Hepatocyte (in vitro differentiated cells): ENCODE results near the gene PPIF. TPM values are rescaled to one million over a fixed set of nuclear protein-coding genes. Genes with fewer than 3 reads are reported as not detected.

Experiments
- DNase-seq: peaks from one replicate; pipeline ENCODE4 v3.0.0-alpha.2; 2016; ENCODE audit warnings: low spot score
- H2AFZ ChIP-seq: fragments of 200-600 bp; sonication (generic); 2 replicates; pipeline ENCODE4 v1.6.0; 2016; ENCODE audit warnings: antibody characterized with exemption, mild to moderate bottlenecking
- H3K27ac ChIP-seq: fragments of 200-600 bp; sonication (generic); 2 replicates; pipeline ENCODE4 v1.5.1; 2016; ENCODE audit warnings: mild to moderate bottlenecking
- H3K27me3 ChIP-seq: fragments of 200-600 bp; sonication (generic); 2 replicates; pipeline ENCODE4 v1.6.1; 2016
- H3K36me3 ChIP-seq: fragments of 200-600 bp; sonication (generic); replicated peaks from 2 replicates; pipeline ENCODE4 v1.5.1; 2016; ENCODE audit warnings: low read depth; ENCODE audit not compliant: insufficient read depth
- H3K4me1 ChIP-seq: fragments of 200-600 bp; sonication (generic); 2 replicates; pipeline ENCODE4 v1.5.1; 2016; ENCODE audit warnings: mild to moderate bottlenecking, moderate library complexity; ENCODE audit not compliant: insufficient read depth
- H3K4me2 ChIP-seq: fragments of 200-600 bp; sonication (generic); 2 replicates; pipeline ENCODE4 v1.6.0; 2016
- H3K4me3 ChIP-seq: fragments of 200-600 bp; sonication (generic); 2 replicates; pipeline ENCODE4 v1.5.1; 2016; ENCODE audit warnings: mild to moderate bottlenecking
- H3K79me2 ChIP-seq: fragments of 200-600 bp; sonication (generic); 2 replicates; pipeline ENCODE4 v1.6.0; 2017; ENCODE audit warnings: mild to moderate bottlenecking
- H3K9me2 ChIP-seq: fragments of 200-600 bp; sonication (generic); replicated peaks from 2 replicates; pipeline ENCODE4 v1.6.0; 2017; ENCODE audit warnings: mild to moderate bottlenecking; ENCODE audit not compliant: insufficient read depth
- H3K9me3 ChIP-seq: fragments of 200-600 bp; sonication (generic); 2 replicates; pipeline ENCODE4 v1.5.1; 2016; ENCODE audit warnings: low read depth, mild to moderate bottlenecking
- H4K20me1 ChIP-seq: fragments of 200-600 bp; sonication (generic); 2 replicates; pipeline ENCODE4 v1.6.0; 2016; ENCODE audit warnings: mild to moderate bottlenecking; ENCODE audit not compliant: insufficient read depth, poor library complexity, severe bottlenecking
- EZH2 ChIP-seq: fragments of 200-600 bp; sonication (generic); IDR thresholded peaks from 2 replicates; pipeline ENCODE4 v1.6.1; 2016; ENCODE audit warnings: antibody characterized with exemption, mild to moderate bottlenecking, borderline replicate concordance
- EZH2phosphoT487 ChIP-seq: fragments of 200-600 bp; sonication (generic); IDR thresholded peaks from one replicate; pipeline ENCODE4 v1.6.1; 2018; ENCODE audit warnings: antibody characterized with exemption, mild to moderate bottlenecking, low read depth, moderate library complexity; ENCODE audit not compliant: unreplicated experiment, severe bottlenecking
- WGBS: methylation state at CpG from one replicate; pipeline ENCODE4 v1.1.6; 2016; ENCODE audit warnings: low lambda C conversion rate; ENCODE audit errors: missing lambda C conversion rate; 5-methylcytosine and 5-hydroxymethylcytosine counted together
- polyA plus RNA-seq: library from polyadenylated mRNA; unstranded; fragments of >200 nt; fragmentation: Nextera tagmentation; extraction: Ambion mirVana; gene quantifications from 2 replicates; pipeline ENCODE4 v1.2.1, GENCODE V29; 2016
- total RNA-seq: library from RNA; depleted of rRNA; stranded (reverse); fragments of >200 nt; gene quantifications from 2 replicates; pipeline ENCODE4 v1.2.3, GENCODE V29; 2014
- TF ChIP-seq, protein P1 (sequence below): fragments of 200-600 bp; sonication (generic); IDR thresholded peaks from 2 replicates; pipeline ENCODE4 v1.5.1; 2016; ENCODE audit warnings: antibody characterized with exemption, mild to moderate bottlenecking; ENCODE audit not compliant: poor library complexity

PPIF gene
- total and polyA plus RNA-seq, 2 experiments from 2014 or later, result 70.3 to 79.4 TPM

DNA sequence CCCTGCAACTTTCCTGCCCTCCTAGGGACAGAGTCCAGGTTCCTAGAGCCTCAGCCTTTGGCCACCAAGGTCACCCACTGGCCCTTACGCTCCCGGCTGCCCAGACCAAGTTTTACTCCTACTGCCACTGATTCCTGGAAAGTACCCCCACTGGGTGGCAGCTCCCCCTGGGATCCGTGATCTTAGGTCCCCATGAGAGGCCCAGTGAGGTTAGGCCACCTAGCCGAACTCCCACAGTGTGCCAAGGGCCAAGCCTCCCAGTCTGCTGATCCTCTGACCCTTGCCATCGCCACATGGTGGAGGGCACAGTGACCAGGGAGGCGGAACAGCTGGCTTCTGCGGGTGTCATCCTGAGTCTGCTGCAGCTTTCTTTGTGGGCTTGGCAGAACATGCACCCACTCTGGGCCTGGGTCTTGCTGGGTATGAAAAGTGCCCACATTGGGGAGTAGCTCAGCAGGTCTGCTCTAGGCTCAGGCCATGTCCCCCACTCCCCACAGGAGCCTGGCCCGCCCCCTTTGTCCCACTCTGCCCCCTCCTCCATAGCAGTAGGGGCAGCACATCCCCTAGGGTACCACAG is 40.5 kb upstream of the PPIF start:
- H3K27ac ChIP-seq, result no peak overlapping the region
- no peak for TF ChIP-seq EZH2
- TF ChIP-seq, protein P1, sequence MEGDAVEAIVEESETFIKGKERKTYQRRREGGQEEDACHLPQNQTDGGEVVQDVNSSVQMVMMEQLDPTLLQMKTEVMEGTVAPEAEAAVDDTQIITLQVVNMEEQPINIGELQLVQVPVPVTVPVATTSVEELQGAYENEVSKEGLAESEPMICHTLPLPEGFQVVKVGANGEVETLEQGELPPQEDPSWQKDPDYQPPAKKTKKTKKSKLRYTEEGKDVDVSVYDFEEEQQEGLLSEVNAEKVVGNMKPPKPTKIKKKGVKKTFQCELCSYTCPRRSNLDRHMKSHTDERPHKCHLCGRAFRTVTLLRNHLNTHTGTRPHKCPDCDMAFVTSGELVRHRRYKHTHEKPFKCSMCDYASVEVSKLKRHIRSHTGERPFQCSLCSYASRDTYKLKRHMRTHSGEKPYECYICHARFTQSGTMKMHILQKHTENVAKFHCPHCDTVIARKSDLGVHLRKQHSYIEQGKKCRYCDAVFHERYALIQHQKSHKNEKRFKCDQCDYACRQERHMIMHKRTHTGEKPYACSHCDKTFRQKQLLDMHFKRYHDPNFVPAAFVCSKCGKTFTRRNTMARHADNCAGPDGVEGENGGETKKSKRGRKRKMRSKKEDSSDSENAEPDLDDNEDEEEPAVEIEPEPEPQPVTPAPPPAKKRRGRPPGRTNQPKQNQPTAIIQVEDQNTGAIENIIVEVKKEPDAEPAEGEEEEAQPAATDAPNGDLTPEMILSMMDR, result no peak
- TF ChIP-seq EZH2phosphoT487, result no peak
- no peaks in the 10 kb centered on the region for H3K4me1 ChIP-seq
- no peaks in the 10 kb centered on the region for H3K9me2 ChIP-seq
- no peaks in the 10 kb centered on the region for H3K36me3 ChIP-seq
- H2AFZ ChIP-seq, result no peak overlapping the region
- H3K79me2 ChIP-seq, result no peaks in the 10 kb centered on the region
- H3K4me2 ChIP-seq, result no peak overlapping the region
- H3K27me3 ChIP-seq, result no peaks in the 10 kb centered on the region
- no peaks in the 10 kb centered on the region for H3K9me3 ChIP-seq
- H4K20me1 ChIP-seq, result no peaks in the 10 kb centered on the region
- H3K4me3 ChIP-seq, result no peak overlapping the region
- no peak for DNase-seq
- WGBS, result 95% methylated on average over 8 of the region's 8 CpGs

DNA sequence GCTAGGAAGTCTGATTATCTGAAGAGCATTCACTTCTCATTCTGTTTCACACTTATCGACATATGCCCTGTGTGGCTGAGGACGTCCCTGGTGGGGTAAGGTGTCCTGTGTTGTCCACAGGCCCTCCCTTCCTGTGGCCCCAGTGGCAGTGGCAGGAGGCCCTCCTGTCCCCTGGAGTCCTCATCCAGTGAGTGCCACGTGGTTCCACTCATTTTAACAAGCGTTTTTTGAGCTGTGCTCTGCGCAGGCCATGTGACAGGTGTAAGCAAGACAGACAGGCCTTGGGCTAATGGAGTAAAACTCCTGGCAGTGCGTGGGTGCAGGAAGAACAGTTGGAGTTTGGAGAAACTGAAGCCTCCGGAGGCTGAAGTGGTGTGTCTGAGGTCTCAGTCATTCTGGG is 39.3 kb upstream of the PPIF start:
- no peak overlapping the region for H2AFZ ChIP-seq
- no peaks in the 10 kb centered on the region for H3K9me3 ChIP-seq
- no peak overlapping the region for H3K4me2 ChIP-seq
- H3K4me3 ChIP-seq, result no peak overlapping the region
- no peaks in the 10 kb centered on the region for H4K20me1 ChIP-seq
- WGBS, result 86% methylated on average over 7 of the region's 7 CpGs
- H3K27me3 ChIP-seq, result no peaks in the 10 kb centered on the region
- H3K9me2 ChIP-seq, result no peaks in the 10 kb centered on the region
- no peak overlapping the region for H3K27ac ChIP-seq
- no peak for DNase-seq
- no peaks in the 10 kb centered on the region for H3K4me1 ChIP-seq
- TF ChIP-seq, protein P1, result no peak
- TF ChIP-seq EZH2 (no peak), EZH2phosphoT487 (no peak)
- no peaks in the 10 kb centered on the region for H3K79me2 ChIP-seq
- H3K36me3 ChIP-seq, result no peaks in the 10 kb centered on the region

DNA sequence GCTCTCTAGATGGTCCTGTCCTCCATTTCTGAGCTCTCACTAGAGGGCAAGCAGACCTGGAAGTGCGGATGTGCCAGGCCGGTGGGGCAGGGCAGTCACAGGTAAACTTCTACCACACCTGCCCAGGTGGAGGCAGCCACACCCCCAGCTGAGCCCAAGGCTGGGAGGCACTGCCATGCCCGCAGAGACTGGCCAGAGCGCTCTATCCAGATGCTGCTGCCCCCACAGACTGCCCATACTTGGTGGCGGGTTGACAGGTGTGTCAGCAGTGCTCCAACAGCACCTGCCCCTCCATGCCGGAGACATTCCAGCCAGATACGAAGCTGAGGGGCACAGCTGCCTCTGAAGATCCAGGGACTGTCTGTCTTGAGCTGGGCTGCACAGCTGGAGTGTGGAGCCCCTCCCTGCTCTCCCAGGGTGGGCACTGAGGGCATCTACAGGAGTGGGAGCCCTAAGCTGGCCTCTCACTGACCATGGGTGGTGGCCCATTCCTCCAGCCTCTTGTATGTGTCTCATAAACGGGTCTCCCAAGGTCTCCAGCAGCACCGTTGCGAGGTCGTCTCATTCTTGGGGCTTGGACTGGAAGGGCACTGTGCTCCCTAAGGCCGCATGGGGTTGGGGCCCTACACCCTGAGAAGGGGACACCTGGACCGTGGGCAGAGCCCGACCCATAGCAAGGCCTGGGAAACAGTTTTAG is 38.2 kb upstream of the PPIF start:
- Histone ChIP-seq H3K4me2 (no peak overlapping the region), H4K20me1 (no peaks in the 10 kb centered on the region), H3K4me1 (no peaks in the 10 kb centered on the region), H3K36me3 (no peaks in the 10 kb centered on the region), H3K4me3 (no peak overlapping the region), H2AFZ (no peak overlapping the region), H3K9me2 (no peaks in the 10 kb centered on the region), H3K9me3 (no peaks in the 10 kb centered on the region), H3K27ac (no peak overlapping the region), H3K27me3 (no peaks in the 10 kb centered on the region), H3K79me2 (no peaks in the 10 kb centered on the region)
- WGBS, result 92% methylated on average over 14 of the region's 14 CpGs
- no peak for DNase-seq
- TF ChIP-seq EZH2 (no peak), EZH2phosphoT487 (no peak)
- TF ChIP-seq, protein P1, result no peak
